Mucosa of gallbladder (tissue), 1 donor: Measurements from ENCODE around the gene C2orf49. TPM values are rescaled to one million over a fixed set of nuclear protein-coding genes. Genes with fewer than 3 reads are reported as not detected.

ENCODE experiments used
- total RNA-seq: library from RNA; stranded (reverse); gene quantifications from one replicate; pipeline ENCODE4 v1.2.1, GENCODE V29; 2021
- donor health status: DM: no; HTN: no; CAD: no.

C2orf49 gene
- total RNA-seq, 1 donor from 2014 or later, result 17.4 TPM

Other genes with a start within 250 kb of the C2orf49 start
- gene GPR45, start 95.8 kb upstream of the C2orf49 start, total RNA-seq, result not detected
- 19.1 TPM for gene TGFBRAP1, start 7.8 kb upstream of the C2orf49 start, total RNA-seq
- gene FHL2, start 61.5 kb downstream of the C2orf49 start, total RNA-seq, result 59.1 TPM